Astrocyte of the hippocampus (primary cell): Measurements from ENCODE around the gene PRKAR2B.
"Not testable (repeated sequence)": the region's sequence is repeated elsewhere in the genome, so short reads cannot be mapped to it uniquely, and the experiment has no call there.

Experiments used
- DNase-seq: peaks from one replicate; pipeline ENCODE4 v3.0.0; 2011; ENCODE audit warnings: low read depth, low spot score

PRKAR2B gene

GRCh38 chr7:107027208-107027607 is 17.3 kb upstream of the PRKAR2B start:
- DNase-seq, result no peak

- no peak for DNase-seq
These were observed 15.3 kb upstream of the PRKAR2B start for GRCh38 chr7:107029061-107029763.

- DNase-seq, result no peak
These were observed 14.7 kb upstream of the PRKAR2B start for GRCh38 chr7:107029764-107030286.

- no peak for DNase-seq
These were observed 12.5 kb upstream of the PRKAR2B start for GRCh38 chr7:107032050-107032449.

- DNase-seq, result no peak
These were observed 11.6 kb upstream of the PRKAR2B start for GRCh38 chr7:107032720-107033438.

GRCh38 chr7:107034553-107034952 is 10.0 kb upstream of the PRKAR2B start:
- no peak for DNase-seq

- peak; percentile 44 for DNase-seq
These were observed 9.1 kb upstream of the PRKAR2B start for GRCh38 chr7:107035446-107035845.

- no peak for DNase-seq
These were observed 8.0 kb upstream of the PRKAR2B start for GRCh38 chr7:107036535-107036934.

GRCh38 chr7:107037717-107038603 is 6.5 kb upstream of the PRKAR2B start:
- no peak for DNase-seq

- DNase-seq, result no peak
These were observed 5.2 kb upstream of the PRKAR2B start for GRCh38 chr7:107039199-107039900.

GRCh38 chr7:107041097-107041496 is 3.4 kb upstream of the PRKAR2B start:
- no peak for DNase-seq

GRCh38 chr7:107041764-107042163 is 2.7 kb upstream of the PRKAR2B start:
- not testable (repeated sequence) for DNase-seq

GRCh38 chr7:107042326-107042910 is 2.1 kb upstream of the PRKAR2B start:
- DNase-seq, result not testable (repeated sequence)

- DNase-seq, result no peak
These were observed 1.0 kb upstream of the PRKAR2B start for GRCh38 chr7:107043491-107043890.

GRCh38 chr7:107043921-107044346 is 571 bp upstream of the PRKAR2B start:
- DNase-seq, result no peak

- DNase-seq, result peak; percentile 29
These were observed 873 bp downstream of the PRKAR2B start for GRCh38 chr7:107045195-107045960.

GRCh38 chr7:107045980-107046379 is 1.5 kb downstream of the PRKAR2B start:
- peak; percentile 38 for DNase-seq

- no peak for DNase-seq
These were observed 2.2 kb downstream of the PRKAR2B start for GRCh38 chr7:107046491-107047259.
